Panc1 (cell line): ENCODE measurements around the gene LRRC56. TPM values are rescaled to one million over a fixed set of nuclear protein-coding genes. Genes with fewer than 3 reads are reported as not detected.

Experiments
- ATAC-seq: fragments of 200-7000 bp; cut with Tn5 transposase; 2 replicates; pipeline ENCODE4 v1.9.1; 2020; ENCODE audit warnings: mild to moderate bottlenecking, moderate library complexity
- BruUV-seq: library from RNA; stranded (reverse); fragments of 400-500 nt; replicated peaks from 2 replicates; lab custom pipeline; 2021; lab: Mats Ljungman, UMichigan
- CTCF ChIA-PET: fragments of 300-600 bp; sonication (Branson Sonifier 250); formaldehyde crosslinking; loops from one replicate; lab custom pipeline; 2022; ENCODE audit warnings: antibody characterized with exemption; lab: Charles Lee
- POLR2A ChIA-PET: fragments of 300-600 bp; sonication (Branson Sonifier 250); formaldehyde crosslinking; loops from one replicate; lab custom pipeline; 2022; ENCODE audit warnings: antibody characterized with exemption; lab: Charles Lee
- DNase-seq: peaks from one replicate; pipeline ENCODE4 v3.0.0-alpha.2; 2010; ENCODE audit warnings: low read depth, low spot score
- H3K27ac ChIP-seq: 2 replicates; pipeline ENCODE4 v1.5.1; 2011; ENCODE audit warnings: mild to moderate bottlenecking, low read length, inconsistent platforms
- H3K27me3 ChIP-seq: fragments of 200-500 bp; sonication (Bioruptor generic); 2 replicates; pipeline ENCODE4 v1.6.0; 2014; ENCODE audit warnings: low read length, inconsistent platforms; ENCODE audit not compliant: control insufficient read depth, insufficient read depth
- H3K36me3 ChIP-seq: fragments of 200-500 bp; sonication (Bioruptor generic); 2 replicates; pipeline ENCODE4 v1.5.1; 2014; ENCODE audit warnings: inconsistent platforms, mild to moderate bottlenecking, low read length, moderate library complexity; ENCODE audit not compliant: control insufficient read depth, insufficient read depth
- H3K4me1 ChIP-seq: 2 replicates; pipeline ENCODE4 v1.5.1; 2011; ENCODE audit warnings: inconsistent platforms, mild to moderate bottlenecking, low read length, moderate library complexity; ENCODE audit not compliant: control insufficient read depth, insufficient read depth
- H3K4me3 ChIP-seq, 2 experiments: 2 replicates each; pipeline ENCODE4 v1.5.1; 2011 to 2012; ENCODE audit warnings: low read depth in 2 of 2, low read length in 2 of 2, mild to moderate bottlenecking in 2 of 2, inconsistent platforms in 1 of 2, moderate library complexity in 1 of 2
- H3K9me3 ChIP-seq: fragments of 200-500 bp; sonication (Bioruptor generic); 2 replicates; pipeline ENCODE4 v1.5.1; 2014; ENCODE audit warnings: low read depth, mild to moderate bottlenecking, inconsistent platforms, low read length, moderate library complexity; ENCODE audit not compliant: control insufficient read depth, insufficient read depth
- CTCF ChIP-seq: fragments of 450-650 bp; IDR thresholded peaks from 2 replicates; pipeline ENCODE4 v1.5.1; 2017; ENCODE audit warnings: mild to moderate bottlenecking
- POLR2AphosphoS5 ChIP-seq: IDR thresholded peaks from 2 replicates; pipeline ENCODE4 v1.6.1; 2012; ENCODE audit warnings: mild to moderate bottlenecking, low read depth, low read length, moderate library complexity
- REST ChIP-seq, 2 experiments: IDR thresholded peaks; 2 replicates each; pipeline ENCODE4 v1.6.1; 2011 to 2012; ENCODE audit warnings: low read depth in 2 of 2, control low read depth in 1 of 2, low read length in 1 of 2, mild to moderate bottlenecking in 1 of 2, moderate library complexity in 1 of 2; ENCODE audit not compliant: insufficient read depth in 1 of 2
- SIN3A ChIP-seq: IDR thresholded peaks from 2 replicates; pipeline ENCODE4 v1.6.1; 2012; ENCODE audit warnings: low read depth, mild to moderate bottlenecking, low read length, moderate library complexity, borderline replicate concordance; ENCODE audit not compliant: insufficient read depth
- TCF7L2 ChIP-seq: IDR thresholded peaks from 2 replicates; pipeline ENCODE4 v1.6.1; 2011; ENCODE audit warnings: mild to moderate bottlenecking, low read depth, low read length, inconsistent platforms
- in situ Hi-C: cut with HindIII; loops from 2 replicates; pipeline ENCODE4 v1.10.0; 2016; ENCODE audit warnings: low sequenced_read_pairs, low pct_unique_long_range_greater_than_20kb
- intact Hi-C: fragments of 100-400 bp; cut with micrococcal nuclease; formaldehyde crosslinking; loops from one replicate; pipeline ENCODE4 v1.10.0; 2022; ENCODE audit not compliant: unreplicated experiment
- total RNA-seq: library from RNA; stranded (reverse); gene quantifications from one replicate; pipeline ENCODE4 v1.2.1, GENCODE V29; 2021; ENCODE audit not compliant: unreplicated experiment

LRRC56 gene
- total RNA-seq, 1 experiment from 2014 or later: 9.8 TPM

- ChIA-PET CTCF (no interaction called here), POLR2A (no interaction called here)
- in situ Hi-C loops: no loop called here
Measured at GRCh38 chr11:592501-592900, 55.2 kb downstream of the LRRC56 start.

GRCh38 chr11:592918-593317 is 55.6 kb downstream of the LRRC56 start:
- no peaks in the 10 kb centered on the region for H3K9me3 ChIP-seq
- in situ Hi-C loops (no loop called here), intact Hi-C loops (no loop called here)
- no TSS peak for BruUV-seq
- no peak for ATAC-seq
- ChIA-PET CTCF (no interaction called here), POLR2A (no interaction called here)
- H3K36me3 ChIP-seq: peaks cover 13% of the 10 kb centered on the region; the same call in 1 of the 2 replicates
- no peaks in the 10 kb centered on the region for H3K4me1 ChIP-seq
- H3K4me3 ChIP-seq: no peak overlapping the region
- TF ChIP-seq CTCF: no peak
- no peak for TF ChIP-seq TCF7L2
- no peak for TF ChIP-seq SIN3A
- no peak for TF ChIP-seq POLR2AphosphoS5
- TF ChIP-seq REST (IDR thresholded peaks at IDR 0.05; ENCODE audit: insufficient read depth in 1 of 2, low read depth in 2 of 2, low read length in 1 of 2): no peak
- no peaks in the 10 kb centered on the region for H3K27me3 ChIP-seq
- no peak for DNase-seq
- H3K27ac ChIP-seq: no peak overlapping the region

More at GRCh38 chr11:592501-592900, 55.2 kb downstream of the LRRC56 start:
- no TSS peak for BruUV-seq
- no peak for DNase-seq
- H3K27ac ChIP-seq: no peak overlapping the region
- no peaks in the 10 kb centered on the region for H3K9me3 ChIP-seq
- no peak for ATAC-seq
- H3K36me3 ChIP-seq: peaks cover 16% of the 10 kb centered on the region
- intact Hi-C loops: no loop called here
- no peaks in the 10 kb centered on the region for H3K4me1 ChIP-seq
- H3K27me3 ChIP-seq: no peaks in the 10 kb centered on the region
- no peak for TF ChIP-seq CTCF
- TF ChIP-seq REST (IDR thresholded peaks at IDR 0.05; ENCODE audit: insufficient read depth in 1 of 2, low read depth in 2 of 2, low read length in 1 of 2): no peak
- TF ChIP-seq POLR2AphosphoS5: no peak
- no peak for TF ChIP-seq SIN3A
- no peak for TF ChIP-seq TCF7L2
- no peak overlapping the region for H3K4me3 ChIP-seq
